Neural progenitor cell (in vitro differentiated cells): ENCODE results near the gene RAP1GDS1. TPM values are rescaled to one million over a fixed set of nuclear protein-coding genes. Genes with fewer than 3 reads are reported as not detected.

Experiments used
- DNase-seq: peaks from one replicate; pipeline ENCODE4 v3.0.0-alpha.2; 2016; ENCODE audit warnings: low spot score
- H2AFZ ChIP-seq: fragments of 200-600 bp; sonication (generic); replicated peaks from 2 replicates; pipeline ENCODE4 v1.6.1; 2016; ENCODE audit warnings: antibody characterized with exemption
- H3F3A ChIP-seq: fragments of 200-600 bp; sonication (generic); 2 replicates; pipeline ENCODE4 v1.6.1; 2016; ENCODE audit warnings: antibody characterized with exemption, low read depth
- H3K27ac ChIP-seq: fragments of 200-600 bp; sonication (generic); 2 replicates; pipeline ENCODE4 v1.5.1; 2016; ENCODE audit warnings: mild to moderate bottlenecking
- H3K27me3 ChIP-seq: fragments of 200-600 bp; sonication (generic); 2 replicates; pipeline ENCODE4 v1.6.1; 2016; ENCODE audit warnings: mild to moderate bottlenecking, moderate library complexity
- H3K36me3 ChIP-seq: fragments of 200-600 bp; sonication (generic); 2 replicates; pipeline ENCODE4 v1.5.1; 2016
- H3K4me1 ChIP-seq: fragments of 200-600 bp; sonication (generic); 2 replicates; pipeline ENCODE4 v1.6.1; 2016; ENCODE audit warnings: mixed run types
- H3K4me2 ChIP-seq: fragments of 200-600 bp; sonication (generic); 2 replicates; pipeline ENCODE4 v1.6.1; 2016
- H3K4me3 ChIP-seq: fragments of 200-600 bp; sonication (generic); 2 replicates; pipeline ENCODE4 v1.5.1; 2016
- H3K79me2 ChIP-seq: fragments of 200-600 bp; sonication (generic); 2 replicates; pipeline ENCODE4 v1.6.1; 2016; ENCODE audit warnings: low read depth
- H3K9ac ChIP-seq: fragments of 200-600 bp; sonication (generic); 2 replicates; pipeline ENCODE4 v1.6.1; 2016
- H3K9me3 ChIP-seq: fragments of 200-600 bp; sonication (generic); 2 replicates; pipeline ENCODE4 v1.5.1; 2016; ENCODE audit warnings: low read depth
- H4K20me1 ChIP-seq: fragments of 200-600 bp; sonication (generic); 2 replicates; pipeline ENCODE4 v1.6.1; 2016; ENCODE audit warnings: low read depth
- H3K27ac Mint-ChIP-seq: 3 replicates; pipeline ENCODE4 v1.8.0; 2021; ENCODE audit warnings: mixed read lengths
- H3K27me3 Mint-ChIP-seq: 2 replicates; pipeline ENCODE4 v1.8.0; 2022; ENCODE audit warnings: low read depth, mild to moderate bottlenecking, inconsistent platforms, moderate library complexity, mixed read lengths; ENCODE audit not compliant: insufficient read depth
- H3K36me3 Mint-ChIP-seq: 3 replicates; pipeline ENCODE4 v1.8.0; 2021; ENCODE audit warnings: mixed read lengths
- H3K4me1 Mint-ChIP-seq: 3 replicates; pipeline ENCODE4 v1.8.0; 2021; ENCODE audit warnings: mixed read lengths
- H3K4me3 Mint-ChIP-seq: 3 replicates; pipeline ENCODE4 v1.8.0; 2021; ENCODE audit warnings: mild to moderate bottlenecking, moderate library complexity, mixed read lengths
- H3K9me3 Mint-ChIP-seq: 3 replicates; pipeline ENCODE4 v1.8.0; 2020; ENCODE audit warnings: mixed read lengths
- EZH2 ChIP-seq: fragments of 200-600 bp; sonication (generic); IDR thresholded peaks from 2 replicates; pipeline ENCODE4 v1.6.1; 2017; ENCODE audit warnings: antibody characterized with exemption, mild to moderate bottlenecking, moderate library complexity
- EZH2phosphoT487 ChIP-seq: fragments of 200-600 bp; sonication (generic); IDR thresholded peaks from 2 replicates; pipeline ENCODE4 v1.6.1; 2017; ENCODE audit warnings: antibody characterized with exemption
- total RNA-seq: library from RNA; depleted of rRNA; stranded (reverse); fragments of >200 nt; gene quantifications from 2 replicates; pipeline ENCODE4 v1.2.3, GENCODE V29; 2015; ENCODE audit warnings: low replicate concordance
- TF ChIP-seq, protein P1 (sequence below): fragments of 200-600 bp; sonication (generic); IDR thresholded peaks from 2 replicates; pipeline ENCODE4 v1.5.1; 2017; ENCODE audit warnings: antibody characterized with exemption, mild to moderate bottlenecking

The RAP1GDS1 gene
- total RNA-seq, 1 donor from 2014 or later, result 65.1 TPM

DNA sequence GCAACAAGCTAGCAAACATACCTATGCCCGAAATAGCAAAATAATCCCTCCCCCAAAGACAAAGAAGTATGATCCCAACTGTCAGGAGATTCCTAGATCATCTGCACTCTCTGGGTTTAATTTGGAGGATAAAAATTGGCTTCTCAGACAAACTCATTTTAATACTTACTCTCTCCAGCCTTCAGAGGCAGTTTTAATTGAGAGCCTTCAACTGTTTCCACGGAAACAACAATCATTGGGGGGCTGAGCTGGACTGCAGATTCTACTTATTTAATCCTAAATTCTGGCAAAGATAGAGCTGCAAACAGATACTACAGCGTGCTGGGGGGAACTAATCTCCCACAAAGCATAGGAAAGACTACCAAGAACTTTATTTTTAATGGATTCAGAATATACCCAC lies 229.1 kb downstream of the RAP1GDS1 start:
- Mint-ChIP-seq H3K36me3 (peaks cover 14% of the 10 kb centered on the region), H3K4me3 (no peak overlapping the region), H3K27me3 (peaks cover 2% of the 10 kb centered on the region), H3K9me3 (no peaks in the 10 kb centered on the region), H3K27ac (no peak overlapping the region), H3K4me1 (peaks cover 30% of the 10 kb centered on the region)
- Histone ChIP-seq H3K36me3 (no peaks in the 10 kb centered on the region), H3K27ac (no peak overlapping the region), H4K20me1 (no peaks in the 10 kb centered on the region), H3K4me1 (peaks cover 13% of the 10 kb centered on the region), H3K4me2 (no peak overlapping the region), H3K79me2 (peaks cover 3% of the 10 kb centered on the region), H3K4me3 (no peak overlapping the region), H3F3A (no peaks in the 10 kb centered on the region), H3K9ac (no peak overlapping the region), H2AFZ (no peak overlapping the region), H3K27me3 (no peaks in the 10 kb centered on the region), H3K9me3 (no peaks in the 10 kb centered on the region)
- TF ChIP-seq, protein P1, sequence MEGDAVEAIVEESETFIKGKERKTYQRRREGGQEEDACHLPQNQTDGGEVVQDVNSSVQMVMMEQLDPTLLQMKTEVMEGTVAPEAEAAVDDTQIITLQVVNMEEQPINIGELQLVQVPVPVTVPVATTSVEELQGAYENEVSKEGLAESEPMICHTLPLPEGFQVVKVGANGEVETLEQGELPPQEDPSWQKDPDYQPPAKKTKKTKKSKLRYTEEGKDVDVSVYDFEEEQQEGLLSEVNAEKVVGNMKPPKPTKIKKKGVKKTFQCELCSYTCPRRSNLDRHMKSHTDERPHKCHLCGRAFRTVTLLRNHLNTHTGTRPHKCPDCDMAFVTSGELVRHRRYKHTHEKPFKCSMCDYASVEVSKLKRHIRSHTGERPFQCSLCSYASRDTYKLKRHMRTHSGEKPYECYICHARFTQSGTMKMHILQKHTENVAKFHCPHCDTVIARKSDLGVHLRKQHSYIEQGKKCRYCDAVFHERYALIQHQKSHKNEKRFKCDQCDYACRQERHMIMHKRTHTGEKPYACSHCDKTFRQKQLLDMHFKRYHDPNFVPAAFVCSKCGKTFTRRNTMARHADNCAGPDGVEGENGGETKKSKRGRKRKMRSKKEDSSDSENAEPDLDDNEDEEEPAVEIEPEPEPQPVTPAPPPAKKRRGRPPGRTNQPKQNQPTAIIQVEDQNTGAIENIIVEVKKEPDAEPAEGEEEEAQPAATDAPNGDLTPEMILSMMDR, result no peak
- no peak for DNase-seq

DNA sequence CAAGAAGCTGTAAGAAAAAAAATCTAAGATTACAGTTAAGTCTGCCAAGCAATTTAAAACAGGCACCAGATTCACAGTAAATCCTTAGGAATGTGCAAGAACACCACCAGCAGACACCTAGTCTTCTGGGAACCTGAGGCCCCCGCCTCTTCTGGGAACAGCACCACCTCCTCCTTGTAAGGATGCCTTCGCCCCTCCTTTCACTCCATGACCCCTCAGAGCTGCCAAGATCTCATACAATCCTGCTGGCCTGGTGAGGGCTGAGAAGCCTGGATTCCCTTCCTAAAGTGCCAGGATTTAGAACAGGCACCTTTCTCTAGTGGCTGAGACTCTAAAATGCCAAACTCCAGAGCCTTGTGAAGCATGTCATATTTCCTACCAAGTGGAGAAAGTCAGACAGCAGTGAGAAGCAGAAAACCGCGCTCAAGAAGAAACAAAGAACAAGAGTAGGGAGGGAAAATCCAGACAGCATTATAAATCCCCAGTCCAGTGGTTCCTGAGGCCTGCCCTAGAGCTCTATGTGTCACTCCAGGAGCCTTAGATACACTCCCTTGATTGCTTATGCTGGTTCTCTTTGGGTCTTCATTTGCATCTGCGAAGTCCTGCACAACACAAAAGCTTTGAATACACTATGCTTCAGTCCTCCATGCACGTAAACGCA lies 230.8 kb downstream of the RAP1GDS1 start:
- Mint-ChIP-seq H3K4me1 (peaks cover 46% of the 10 kb centered on the region), H3K36me3 (peaks cover 11% of the 10 kb centered on the region), H3K27me3 (no peaks in the 10 kb centered on the region), H3K4me3 (no peak overlapping the region), H3K9me3 (no peaks in the 10 kb centered on the region), H3K27ac (peak overlapping the region; percentile 86)
- Histone ChIP-seq H4K20me1 (no peaks in the 10 kb centered on the region), H3K9me3 (no peaks in the 10 kb centered on the region), H3K79me2 (peaks cover 3% of the 10 kb centered on the region), H3F3A (peaks cover 10% of the 10 kb centered on the region), H2AFZ (no peak overlapping the region), H3K9ac (no peak overlapping the region), H3K4me2 (peak overlapping the region; percentile 36), H3K4me3 (no peak overlapping the region), H3K36me3 (no peaks in the 10 kb centered on the region), H3K27ac (peak overlapping the region; percentile 64), H3K27me3 (no peaks in the 10 kb centered on the region), H3K4me1 (peaks cover 25% of the 10 kb centered on the region)
- no peak for TF ChIP-seq EZH2
- TF ChIP-seq EZH2phosphoT487, result no peak
- TF ChIP-seq, protein P1, result no peak
- DNase-seq, result peak; percentile 26

DNA sequence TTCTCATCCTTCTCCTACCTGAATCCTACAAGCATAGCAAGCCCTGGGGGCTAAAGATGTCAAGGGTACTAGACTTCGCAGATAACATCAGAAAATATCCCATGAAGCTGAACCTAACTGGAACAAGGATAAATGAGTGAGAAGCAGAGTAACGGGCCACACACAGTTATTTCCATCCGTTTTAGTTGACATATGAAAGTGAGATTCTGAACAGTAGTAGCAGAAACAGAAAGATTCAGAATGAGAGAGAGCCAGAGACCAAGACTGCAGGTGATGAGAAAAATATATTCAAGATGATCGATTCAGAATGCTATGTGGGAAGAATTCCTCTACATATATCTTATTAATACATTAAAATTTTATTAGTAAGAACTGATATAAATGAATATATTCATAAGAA lies 232.1 kb downstream of the RAP1GDS1 start:
- Histone ChIP-seq H3F3A (peaks cover 10% of the 10 kb centered on the region), H3K27me3 (no peaks in the 10 kb centered on the region), H3K79me2 (no peaks in the 10 kb centered on the region), H3K4me3 (no peak overlapping the region), H3K9ac (no peak overlapping the region), H4K20me1 (no peaks in the 10 kb centered on the region), H2AFZ (no peak overlapping the region), H3K9me3 (no peaks in the 10 kb centered on the region), H3K4me1 (peaks cover 20% of the 10 kb centered on the region), H3K27ac (no peak overlapping the region), H3K36me3 (no peaks in the 10 kb centered on the region), H3K4me2 (no peak overlapping the region)
- no peaks in the 10 kb centered on the region for H3K9me3 Mint-ChIP-seq
- no peak overlapping the region for H3K27ac Mint-ChIP-seq
- no peak for DNase-seq
- no peaks in the 10 kb centered on the region for H3K27me3 Mint-ChIP-seq
- H3K4me1 Mint-ChIP-seq, result peaks cover 46% of the 10 kb centered on the region
- TF ChIP-seq EZH2phosphoT487 (no peak), EZH2 (no peak)
- TF ChIP-seq, protein P1, result no peak
- peaks cover 7% of the 10 kb centered on the region for H3K36me3 Mint-ChIP-seq
- no peak overlapping the region for H3K4me3 Mint-ChIP-seq

Other genes with a start within 250 kb of the RAP1GDS1 start
- gene STPG2, start 117.9 kb upstream of the RAP1GDS1 start, total RNA-seq, result 0.06 and 0.99 TPM in 2 replicates